Fibroblast of skin of scalp (primary cell): ENCODE results near the gene SLAIN2.
A peak's percentile ranks its signal among the peaks of the same experiment; 100 is the strongest.
"Not testable (repeated sequence)": the region's sequence is repeated elsewhere in the genome, so short reads cannot be mapped to it uniquely, and the experiment has no call there.

Experiments
- DNase-seq: peaks from one replicate; pipeline ENCODE4 v3.0.0-alpha.2; 2013

SLAIN2 gene

DNA sequence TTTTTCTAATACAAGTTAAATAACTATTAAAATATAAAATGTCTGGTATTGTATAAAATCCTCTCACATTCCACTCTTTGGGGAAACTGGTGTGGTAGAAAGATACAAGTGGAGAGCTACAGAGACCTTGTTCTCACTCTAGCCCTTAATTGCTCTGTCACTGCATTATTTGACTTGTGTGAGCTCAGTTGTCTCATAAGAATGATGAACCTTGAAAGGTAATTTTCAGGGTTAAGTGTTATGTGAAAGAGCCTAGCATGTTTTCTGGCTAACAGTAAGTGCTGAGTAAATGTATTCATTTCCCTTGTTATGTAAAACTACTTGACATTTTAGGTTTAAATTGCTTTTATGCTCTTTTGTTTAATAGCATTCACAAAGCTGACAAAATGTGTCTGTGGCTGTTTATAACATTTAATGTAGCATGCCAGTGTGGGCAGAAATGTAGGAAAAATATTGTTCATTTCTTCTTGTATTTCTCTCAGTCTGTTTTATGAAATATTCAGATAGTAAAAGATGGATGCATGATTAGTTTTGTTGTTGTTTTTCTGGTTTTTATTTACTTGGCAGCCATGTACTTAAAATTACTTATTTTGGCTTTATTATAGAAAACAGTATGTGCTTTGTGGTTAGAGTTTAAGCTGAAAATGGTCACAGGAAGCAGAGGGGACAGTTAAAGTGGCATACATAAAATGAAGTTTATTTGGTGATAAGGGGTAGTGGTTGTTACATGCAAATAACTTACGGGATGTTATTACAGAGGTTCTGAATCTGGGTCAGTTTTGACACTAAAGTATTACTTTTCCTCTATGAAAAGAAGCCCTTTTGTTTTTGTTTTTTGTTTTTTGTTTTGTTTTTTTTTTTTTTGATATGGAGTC, 29.2 kb downstream of the SLAIN2 start:
- no peak for DNase-seq

- DNase-seq: no peak
Measured at GRCh38 chr4:48372272-48372671, 30.9 kb downstream of the SLAIN2 start.

GRCh38 chr4:48375651-48376304, 34.4 kb downstream of the SLAIN2 start:
- DNase-seq: peak; percentile 84

DNA sequence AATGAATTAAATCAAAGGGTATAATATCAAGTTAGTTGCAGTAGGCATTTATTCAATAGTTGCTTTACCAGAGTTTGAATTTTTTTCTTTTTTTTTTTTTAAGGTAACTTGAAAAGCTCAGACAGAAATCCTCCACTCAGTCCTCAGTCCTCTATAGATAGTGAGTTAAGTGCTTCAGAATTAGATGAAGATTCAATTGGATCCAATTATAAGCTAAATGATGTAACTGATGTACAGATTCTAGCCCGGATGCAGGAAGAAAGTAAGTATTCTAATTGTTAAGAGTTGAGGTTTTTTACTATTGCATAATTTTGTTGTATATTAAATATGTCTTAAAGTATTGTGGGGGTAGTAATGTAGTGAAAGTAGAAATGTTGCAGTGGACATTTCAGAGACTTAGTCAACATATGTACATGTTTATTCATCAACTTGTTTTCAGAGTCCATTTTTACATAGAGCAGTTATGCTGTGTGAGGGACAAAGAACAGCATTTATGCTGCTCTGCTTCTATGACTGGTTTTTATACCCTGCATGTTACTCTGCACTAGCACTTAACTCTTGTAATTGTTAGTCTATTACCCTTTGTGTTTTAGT, 38.4 kb downstream of the SLAIN2 start:
- DNase-seq: no peak

DNA sequence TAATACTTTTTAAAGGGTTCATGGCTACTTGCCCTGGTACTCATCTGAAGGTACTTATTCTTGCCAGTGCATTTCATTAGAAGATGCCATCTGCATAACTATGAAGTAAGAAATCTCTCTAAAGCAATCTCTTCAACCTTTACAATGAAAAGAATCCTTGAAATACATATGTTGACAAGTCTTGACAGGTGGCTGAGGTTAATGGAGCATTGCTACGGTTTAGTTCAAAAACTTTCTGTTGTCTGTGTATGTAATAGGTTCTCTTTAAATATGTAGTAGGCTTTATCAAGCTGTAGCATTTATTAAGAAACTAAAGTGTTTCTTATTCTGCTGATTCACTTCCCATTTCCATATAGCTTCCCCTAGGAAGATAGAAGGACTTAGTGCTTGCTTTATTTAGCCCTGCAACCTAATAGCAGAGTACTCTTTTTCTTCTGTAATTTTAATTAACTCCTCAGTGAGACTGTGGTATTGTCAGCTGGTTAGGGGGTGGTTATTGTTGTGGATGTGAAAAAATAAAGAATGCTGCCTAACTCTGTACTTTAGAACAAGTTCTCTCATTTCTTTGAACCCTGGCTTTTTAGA, 39.3 kb downstream of the SLAIN2 start:
- no peak for DNase-seq

GRCh38 chr4:48388525-48389154, 47.3 kb downstream of the SLAIN2 start:
- peak; percentile 54 for DNase-seq

GRCh38 chr4:48396043-48396442, 54.7 kb downstream of the SLAIN2 start:
- no peak for DNase-seq

DNA sequence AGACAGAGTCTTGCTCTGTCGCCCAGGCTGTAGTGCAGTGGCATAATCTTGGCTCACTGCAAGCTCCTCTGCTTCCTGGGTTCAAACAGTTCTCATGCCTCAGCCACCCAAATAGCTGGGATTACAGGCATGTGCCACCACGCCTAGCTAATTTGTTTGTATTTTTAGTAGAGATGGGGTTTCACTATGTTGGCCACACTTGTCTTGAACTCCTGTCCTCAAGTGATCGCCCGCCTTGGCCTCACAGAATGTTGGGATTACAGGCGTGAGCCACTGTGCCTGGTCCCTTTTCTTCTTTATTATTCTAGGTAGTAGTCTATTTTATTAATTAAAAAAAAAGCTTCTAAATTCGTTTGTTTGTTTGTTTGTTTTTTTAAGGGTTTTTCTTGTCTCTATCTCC, 59.1 kb downstream of the SLAIN2 start:
- DNase-seq: no peak

DNA sequence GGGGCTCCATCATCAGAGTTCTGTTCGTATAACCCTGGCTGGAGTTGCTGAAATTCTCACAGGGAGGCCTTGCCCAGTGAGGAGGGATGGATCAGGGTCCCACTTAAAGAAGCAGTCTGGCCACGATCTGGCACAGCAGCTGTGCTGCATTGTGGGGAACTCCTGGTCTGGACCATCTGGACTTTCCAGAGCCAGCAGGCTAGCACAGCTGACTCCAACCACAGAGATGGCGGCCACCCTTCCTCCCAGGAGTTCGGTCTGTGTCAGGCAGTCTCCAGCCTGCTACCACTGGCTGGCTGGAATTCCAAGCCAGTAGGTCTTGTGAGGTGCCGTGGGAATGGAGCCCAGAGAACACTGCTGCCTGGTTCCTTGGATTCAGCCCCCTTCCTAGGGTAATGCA, 62.0 kb downstream of the SLAIN2 start:
- no peak for DNase-seq

DNA sequence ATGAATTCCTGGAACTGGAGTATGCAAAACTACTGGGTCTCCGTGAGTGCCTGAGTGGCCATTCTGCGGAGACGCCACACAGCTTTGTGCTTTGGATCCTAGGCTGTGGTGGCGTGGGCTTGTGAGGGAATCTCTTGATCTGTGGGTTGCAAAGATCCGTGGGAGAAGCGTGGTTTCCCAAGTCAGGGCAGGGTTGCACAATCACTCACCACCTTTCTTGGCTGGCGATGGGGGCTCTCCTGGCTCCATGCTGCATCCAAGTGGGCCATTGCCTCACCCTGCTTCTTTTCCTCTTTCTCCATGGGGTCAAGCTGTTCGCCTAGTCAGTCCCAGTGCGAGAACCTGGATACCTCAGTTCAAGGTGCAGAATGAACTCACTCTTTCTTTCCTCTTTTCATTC, 62.5 kb downstream of the SLAIN2 start:
- DNase-seq: no peak

GRCh38 chr4:48405924-48406323, 64.6 kb downstream of the SLAIN2 start:
- DNase-seq: no peak

GRCh38 chr4:48409203-48409602, 67.9 kb downstream of the SLAIN2 start:
- DNase-seq: no peak

DNA sequence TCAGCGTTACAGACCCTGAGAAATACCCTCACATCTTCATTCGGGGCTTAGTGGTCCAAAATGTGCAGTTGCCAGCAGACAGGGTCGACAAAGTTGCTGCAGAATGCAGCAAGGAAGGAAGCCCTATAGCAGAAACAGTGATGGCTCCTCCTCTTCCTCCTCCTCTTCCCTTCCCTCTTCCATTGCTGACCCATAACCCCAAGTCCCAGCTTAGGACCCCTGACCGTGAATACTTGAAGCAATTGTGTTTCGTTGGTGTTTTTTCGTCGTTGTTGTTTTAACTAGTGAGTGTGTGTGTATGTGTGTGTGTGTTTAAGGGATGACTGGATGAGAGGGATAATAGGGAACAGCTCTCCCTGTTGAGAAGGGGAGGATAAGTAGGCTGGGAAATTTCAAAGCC, 69.5 kb downstream of the SLAIN2 start:
- DNase-seq: no peak

GRCh38 chr4:48420144-48420543, 78.8 kb downstream of the SLAIN2 start:
- DNase-seq: no peak

DNA sequence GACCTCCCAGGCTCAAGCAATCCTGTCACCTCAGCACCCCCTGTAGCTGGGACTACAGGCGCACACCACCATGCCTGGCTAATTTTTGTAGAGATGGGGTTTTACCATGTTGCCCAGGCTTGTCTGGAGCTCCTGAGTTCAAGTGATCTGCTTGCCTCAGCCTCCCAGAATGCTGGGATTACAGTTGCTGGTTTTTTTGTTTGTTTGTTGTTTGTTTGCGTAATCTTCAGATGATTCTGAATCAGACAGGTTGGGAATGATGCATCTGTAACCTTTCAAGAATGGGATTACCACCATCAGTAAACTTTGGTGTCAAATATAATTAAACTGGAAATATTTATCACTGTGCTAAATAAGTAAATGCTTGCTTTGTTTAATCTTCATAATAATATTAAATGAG, 79.8 kb downstream of the SLAIN2 start:
- DNase-seq: no peak

DNA sequence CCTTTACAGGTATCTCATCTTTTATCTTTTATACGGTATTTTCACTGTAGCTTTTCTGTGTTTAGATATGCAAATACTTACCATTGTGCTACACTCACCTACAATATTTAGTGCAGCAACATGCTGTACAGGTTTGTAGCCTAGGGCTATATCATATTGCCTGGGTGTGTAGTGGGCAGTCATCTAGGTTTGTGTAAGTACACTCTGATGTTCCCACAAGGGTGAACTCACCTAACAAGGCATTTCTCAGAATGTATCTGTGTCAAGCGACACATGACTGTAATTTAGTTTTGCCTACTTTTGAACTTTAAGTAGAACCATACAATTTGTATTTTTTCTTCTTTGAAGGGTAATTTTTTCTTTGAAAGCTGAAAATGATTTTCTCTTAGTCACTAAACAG, 87.6 kb downstream of the SLAIN2 start:
- no peak for DNase-seq

DNA sequence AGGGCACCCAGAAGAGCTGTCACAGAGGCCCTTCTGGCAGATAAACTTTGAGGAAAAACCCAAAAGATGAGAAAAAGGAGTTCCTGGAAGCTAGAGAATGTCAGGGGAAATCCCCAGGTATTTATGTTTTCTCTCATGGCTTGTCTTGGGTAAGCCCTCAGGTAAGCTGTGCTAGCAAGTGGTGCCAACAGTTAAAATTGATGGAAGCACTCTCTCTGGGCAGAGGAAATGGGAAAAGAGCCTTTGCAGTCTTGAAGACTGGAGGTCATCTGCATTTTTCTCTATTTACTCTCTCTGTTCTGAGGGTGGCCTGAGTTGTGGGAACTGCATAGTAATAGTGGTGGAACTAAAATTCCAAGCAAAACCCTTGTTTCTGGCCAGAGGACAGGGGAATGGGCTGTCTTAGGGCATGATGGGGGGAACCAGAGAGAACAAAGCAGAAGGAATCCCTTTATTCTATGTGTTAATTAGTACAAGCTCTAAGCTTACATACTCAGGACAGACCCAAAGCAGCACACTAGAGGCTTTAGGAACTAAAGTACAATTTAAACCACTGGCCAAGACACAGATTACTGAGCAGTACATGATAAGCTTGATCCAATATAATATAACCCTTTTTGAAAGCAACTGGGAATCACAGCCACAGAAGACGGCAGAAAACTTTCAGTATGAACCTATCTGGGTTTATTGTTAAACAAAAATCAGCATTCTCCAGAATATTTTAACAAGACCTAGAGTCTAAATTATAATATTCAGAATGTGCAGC, 88.6 kb downstream of the SLAIN2 start:
- no peak for DNase-seq

- DNase-seq: no peak
Measured at GRCh38 chr4:48431401-48431800, 90.1 kb downstream of the SLAIN2 start.

GRCh38 chr4:48432017-48432416, 90.7 kb downstream of the SLAIN2 start:
- DNase-seq: no peak

DNA sequence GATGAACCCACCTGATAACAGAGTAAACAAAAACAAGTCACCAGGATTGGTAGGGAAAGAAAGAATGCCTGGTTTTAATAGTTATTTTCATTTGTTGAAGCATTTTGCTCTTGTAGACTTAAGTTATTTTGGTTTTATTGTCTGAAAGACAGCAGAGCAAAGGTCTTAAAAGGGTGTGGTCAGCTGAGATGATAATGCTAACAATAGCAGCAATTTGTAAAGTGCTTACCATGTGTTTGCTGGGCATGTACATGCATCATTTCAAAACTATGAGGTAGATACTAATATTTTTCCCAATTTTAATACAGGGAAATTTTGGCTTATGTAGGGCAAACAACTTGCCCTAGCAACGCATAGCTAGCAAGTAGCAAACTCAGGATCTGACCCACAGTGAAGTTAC, 95.0 kb downstream of the SLAIN2 start:
- DNase-seq: no peak

DNA sequence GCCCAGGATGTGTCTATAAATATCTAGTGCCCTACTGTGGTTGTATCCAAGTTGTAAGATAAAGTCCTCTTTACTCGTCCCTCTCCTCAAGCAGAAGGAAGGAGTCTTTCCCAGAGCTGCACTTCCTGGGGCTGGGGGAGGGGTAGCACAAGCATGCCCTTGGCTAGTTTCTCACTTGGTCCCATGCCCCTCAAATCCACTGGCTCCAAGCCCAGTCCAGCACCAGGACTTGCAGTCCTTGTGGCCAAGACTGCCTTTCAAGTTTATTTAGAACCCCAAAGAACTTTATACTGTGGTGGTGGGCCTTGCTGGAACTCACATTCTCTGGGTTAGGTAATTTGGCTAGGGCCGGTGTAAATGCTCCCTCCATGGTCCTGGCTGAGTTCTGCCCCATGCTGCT, 98.7 kb downstream of the SLAIN2 start:
- DNase-seq: peak; percentile 14

DNA sequence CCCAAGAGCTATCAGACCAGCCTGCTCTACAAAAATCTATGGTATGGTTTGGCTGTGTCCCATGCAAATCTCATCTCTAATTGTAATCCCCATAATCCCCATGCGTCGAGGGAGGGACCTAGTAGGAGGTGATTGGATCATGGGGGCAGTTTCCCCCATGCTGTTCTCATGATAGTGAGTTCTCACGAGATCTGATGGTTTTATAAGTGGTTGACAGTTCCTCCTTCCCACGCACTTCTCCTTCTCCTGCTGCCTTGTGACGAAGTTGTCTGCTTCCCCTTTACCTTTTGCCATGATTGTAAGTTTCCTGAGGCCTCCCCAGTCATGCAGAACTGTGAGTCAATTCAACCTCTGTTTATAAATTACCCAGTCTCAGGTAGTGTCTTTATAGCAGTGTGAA, 99.6 kb downstream of the SLAIN2 start:
- DNase-seq: not testable (repeated sequence)
